Neural cell (in vitro differentiated cells): ENCODE data around the gene SMIM21.

ENCODE experiments used
- EP300 ChIP-seq: fragments of 450-650 bp; conservative IDR thresholded peaks from 2 replicates; pipeline ENCODE4 v1.6.1; 2014; ENCODE audit warnings: antibody characterized with exemption, mild to moderate bottlenecking, moderate library complexity; ENCODE audit not compliant: poor library complexity, severe bottlenecking
- POLR2AphosphoS5 ChIP-seq: IDR thresholded peaks from 2 replicates; pipeline ENCODE4 v1.6.1; 2012
- RAD21 ChIP-seq: fragments of 450-650 bp; conservative IDR thresholded peaks from 2 replicates; pipeline ENCODE4 v1.6.1; 2014; ENCODE audit warnings: antibody characterized with exemption, mild to moderate bottlenecking, moderate library complexity
- TAF1 ChIP-seq: IDR thresholded peaks from 2 replicates; pipeline ENCODE4 v1.6.1; 2012; ENCODE audit warnings: low read depth

DNA sequence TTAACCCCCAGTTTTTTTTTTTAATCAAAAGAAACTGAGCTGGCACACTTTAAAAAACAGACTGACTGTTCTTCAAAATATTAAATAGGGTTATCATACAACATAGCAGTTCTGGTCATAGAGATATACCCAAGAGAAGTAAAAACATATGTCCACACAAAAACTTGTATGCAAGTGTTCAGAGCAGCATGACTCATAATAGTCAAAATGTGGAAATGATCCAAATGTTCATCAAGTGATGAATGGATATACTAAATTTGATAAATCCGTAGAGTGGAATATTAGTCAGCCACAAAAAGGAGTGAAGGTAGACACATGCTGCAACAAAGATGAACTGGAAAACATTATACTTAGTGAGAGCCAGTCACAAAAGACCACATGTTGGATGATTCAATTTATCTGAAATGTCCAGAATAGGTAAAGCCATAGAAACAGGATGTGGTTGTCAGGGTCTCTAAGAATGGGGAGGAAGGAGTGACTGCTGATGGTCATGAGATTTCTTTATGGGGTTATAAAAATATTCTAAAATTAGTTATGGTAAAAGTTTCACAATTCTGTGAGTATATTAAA, 5.1 kb downstream of the SMIM21 start:
- TF ChIP-seq EP300 (no peak), TAF1 (no peak), POLR2AphosphoS5 (no peak), RAD21 (no peak)
